Stimulated activated naive CD4-positive, alpha-beta T cell (primary cell): ENCODE data around the gene SLC24A5.

Experiments
- DNase-seq, 6 experiments: peaks; one replicate each; lab custom pipeline; 2025; lab: John Stamatoyannopoulos, UW

SLC24A5 gene

GRCh38 chr15:48112242-48112641 is 8.5 kb upstream of the SLC24A5 start:
- no peak for DNase-seq

GRCh38 chr15:48119277-48119676 is 1.5 kb upstream of the SLC24A5 start:
- no peak for DNase-seq

- no peak for DNase-seq
Measured at GRCh38 chr15:48121849-48122248, 1.1 kb downstream of the SLC24A5 start.

- DNase-seq, result no peak
Measured at GRCh38 chr15:48126667-48127355, 6.0 kb downstream of the SLC24A5 start.

GRCh38 chr15:48131324-48131723 is 10.5 kb downstream of the SLC24A5 start:
- no peak for DNase-seq

GRCh38 chr15:48132874-48133273 is 12.1 kb downstream of the SLC24A5 start:
- DNase-seq, result no peak

- DNase-seq, result no peak
Measured at GRCh38 chr15:48143856-48144255, 23.1 kb downstream of the SLC24A5 start.

GRCh38 chr15:48144889-48145288 is 24.1 kb downstream of the SLC24A5 start:
- DNase-seq, result no peak

- no peak for DNase-seq
Measured at GRCh38 chr15:48145923-48146322, 25.1 kb downstream of the SLC24A5 start.

- DNase-seq, result no peak
Measured at GRCh38 chr15:48147358-48147757, 26.6 kb downstream of the SLC24A5 start.

- DNase-seq, result no peak
Measured at GRCh38 chr15:48149858-48150257, 29.1 kb downstream of the SLC24A5 start.

GRCh38 chr15:48153526-48153925 is 32.7 kb downstream of the SLC24A5 start:
- DNase-seq, result no peak

GRCh38 chr15:48168616-48169015 is 47.8 kb downstream of the SLC24A5 start:
- DNase-seq, result no peak

- no peak for DNase-seq
Measured at GRCh38 chr15:48170981-48171380, 50.2 kb downstream of the SLC24A5 start.

- DNase-seq, result no peak
Measured at GRCh38 chr15:48175126-48175525, 54.3 kb downstream of the SLC24A5 start.

GRCh38 chr15:48176112-48176511 is 55.3 kb downstream of the SLC24A5 start:
- DNase-seq, result no peak

GRCh38 chr15:48176957-48177356 is 56.2 kb downstream of the SLC24A5 start:
- DNase-seq, result no peak

- peak in 3 of 6 experiments; percentile 27 to 31 (median 31) for DNase-seq
Measured at GRCh38 chr15:48177383-48177765, 56.6 kb downstream of the SLC24A5 start.

- DNase-seq, result peak; percentile 6 to 75 (median 45)
Measured at GRCh38 chr15:48177766-48178647, 57.2 kb downstream of the SLC24A5 start, which contains the start of gene MYEF2. Gene MYEF2 (minus strand): TSS chr15:48178295. CDS start chr15:48178237, 58 bp downstream.

- no peak for DNase-seq
Measured at GRCh38 chr15:48178648-48178931, 57.8 kb downstream of the SLC24A5 start.

- no peak for DNase-seq
Measured at GRCh38 chr15:48182749-48183148, 62.0 kb downstream of the SLC24A5 start.

GRCh38 chr15:48185529-48185928 is 64.7 kb downstream of the SLC24A5 start:
- no peak for DNase-seq

- DNase-seq, result no peak
Measured at GRCh38 chr15:48186271-48186670, 65.5 kb downstream of the SLC24A5 start.
